Hematopoietic multipotent progenitor cell (in vitro differentiated cells): ENCODE measurements around the gene VIP. TPM values are rescaled to one million over a fixed set of nuclear protein-coding genes. Genes with fewer than 3 reads are reported as not detected.
"Not testable (repeated sequence)": the region's sequence is repeated elsewhere in the genome, so short reads cannot be mapped to it uniquely, and the experiment has no call there.

Experiments used
- DNase-seq, 3 donors: peaks; one replicate each; pipeline ENCODE4 v3.0.0-alpha.2; 2011 to 2015; ENCODE audit warnings: low read depth in 2 of 3, low spot score in 2 of 3
- total RNA-seq: library from RNA; depleted of rRNA; stranded (reverse); fragments of >200 nt; gene quantifications from one replicate; pipeline ENCODE4 v1.2.3, GENCODE V29; 2012

Gene VIP
- 0.27 TPM for total RNA-seq

DNA sequence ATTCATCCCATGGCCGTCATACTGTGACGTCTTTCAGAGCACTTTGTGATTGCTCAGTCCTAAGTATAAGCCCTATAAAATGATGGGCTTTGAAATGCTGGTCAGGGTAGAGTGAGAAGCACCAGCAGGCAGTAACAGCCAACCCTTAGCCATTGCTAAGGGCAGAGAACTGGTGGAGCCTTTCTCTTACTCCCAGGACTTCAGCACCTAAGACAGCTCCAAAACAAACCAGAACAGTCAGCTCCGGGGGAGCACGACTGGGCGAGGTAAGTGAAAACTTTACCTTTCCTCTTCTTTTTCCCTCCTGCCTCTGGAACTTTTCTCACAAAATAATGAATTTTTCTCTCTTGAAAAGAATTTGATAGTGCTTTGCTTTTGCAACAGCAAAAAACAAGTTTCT lies at the start of gene VIP:
VIP (plus strand) TSS at position 104 of the 400 bp plus-strand sequence. CDS start 1,381 bp downstream, outside the sequence.
- DNase-seq: peak in 2 of 3 donors; percentile 32 to 69

DNA sequence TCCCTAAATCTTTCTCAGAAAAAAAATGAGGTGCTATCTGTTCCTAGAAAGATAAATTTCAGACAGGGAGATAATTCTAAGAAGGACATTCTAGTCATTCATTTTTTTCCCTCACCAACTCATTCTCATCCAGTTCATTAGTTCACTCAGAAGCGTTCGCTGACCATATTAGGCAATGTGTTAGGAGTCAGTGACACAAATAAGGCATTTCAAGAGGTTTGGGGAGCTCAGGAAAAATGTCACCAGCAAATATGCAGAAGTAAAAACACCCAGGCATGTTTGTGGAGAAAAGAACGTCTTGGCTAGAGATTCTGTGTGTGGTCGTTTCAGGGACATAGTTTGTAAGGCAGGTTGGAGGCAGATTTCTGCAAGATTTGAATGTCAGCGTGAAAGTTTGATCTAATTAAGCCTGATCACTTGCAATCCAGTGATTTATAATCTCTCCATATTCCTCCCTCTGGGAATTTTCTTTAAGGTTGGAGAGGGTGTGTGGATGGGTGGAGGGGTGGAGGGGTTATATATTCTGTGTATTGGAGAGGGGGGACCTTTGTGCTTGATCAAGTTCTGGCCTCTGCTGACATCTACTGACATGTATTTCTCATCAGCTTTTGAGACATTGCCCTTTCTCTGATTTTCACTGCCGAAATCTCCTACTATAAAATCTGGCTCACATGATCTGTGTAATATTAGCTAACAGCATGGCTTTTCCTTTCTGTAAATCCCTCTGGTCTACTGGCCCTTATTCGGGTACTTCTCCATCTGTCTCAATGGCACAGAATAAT lies 49.3 kb upstream of the VIP start:
- DNase-seq: peak in 1 of 3 donors; percentile 46

DNA sequence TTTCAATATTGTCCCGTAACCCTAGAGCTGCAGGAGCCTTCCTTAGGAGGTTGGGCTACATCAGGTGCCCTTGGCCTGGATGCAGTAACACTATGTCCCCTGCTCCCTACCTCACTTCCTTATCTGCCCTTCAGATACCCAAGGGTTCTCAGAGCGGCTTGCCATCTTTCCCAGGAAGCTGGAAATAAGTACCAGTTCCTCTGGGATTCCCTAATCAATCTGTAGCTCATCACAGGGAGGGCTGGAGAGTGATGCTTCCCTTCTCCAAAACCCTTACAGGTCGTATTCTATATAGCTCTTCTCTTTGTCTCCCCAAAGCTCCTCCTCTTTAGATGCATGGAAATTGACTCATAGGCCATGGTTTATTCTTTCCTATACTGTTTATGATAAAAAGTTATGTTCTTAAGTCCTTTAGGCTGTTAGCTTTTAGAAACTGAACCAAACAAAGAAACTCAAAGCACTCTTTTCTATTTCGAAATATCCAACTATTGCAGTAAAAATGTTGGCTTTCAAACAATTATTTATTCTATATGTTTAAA lies 48.7 kb upstream of the VIP start:
- DNase-seq: no peak

DNA sequence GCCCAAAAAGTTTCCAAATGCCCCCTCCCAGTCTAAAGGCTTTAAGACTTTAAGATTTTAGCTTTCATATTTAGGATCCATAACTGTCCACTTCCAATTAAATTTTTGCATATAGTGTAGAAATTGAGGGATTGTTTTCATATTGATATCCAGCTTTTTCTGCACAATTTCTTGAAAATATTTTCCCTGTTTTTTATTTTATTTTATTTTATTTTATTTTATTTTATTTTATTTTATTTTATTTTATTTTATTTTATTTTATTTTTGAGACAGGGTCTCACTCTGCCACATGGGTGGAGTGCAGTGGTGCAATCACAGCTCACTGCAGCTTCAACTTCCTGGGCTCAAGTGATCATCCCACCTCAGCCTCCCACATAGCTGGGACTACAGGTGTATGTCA lies 46.8 kb upstream of the VIP start:
- not testable (repeated sequence) for DNase-seq

DNA sequence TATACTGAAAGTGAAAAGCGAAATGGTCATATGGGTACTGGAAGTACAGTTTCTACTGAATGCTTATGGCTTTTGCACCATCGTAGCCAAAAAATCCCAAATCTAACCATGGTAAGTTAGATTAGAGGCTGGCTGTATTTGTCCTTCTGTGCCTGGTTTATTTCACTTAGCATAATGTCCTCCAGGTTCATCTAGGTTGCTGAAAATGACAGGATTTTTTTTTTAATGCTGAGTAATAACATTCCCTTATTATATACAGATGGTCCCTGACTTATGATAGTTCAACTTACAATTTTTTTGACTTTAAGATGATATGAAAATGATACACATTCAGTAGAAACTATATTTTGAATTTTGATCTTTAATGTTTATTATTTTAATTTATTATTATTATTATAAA lies 45.3 kb upstream of the VIP start:
- DNase-seq: no peak

DNA sequence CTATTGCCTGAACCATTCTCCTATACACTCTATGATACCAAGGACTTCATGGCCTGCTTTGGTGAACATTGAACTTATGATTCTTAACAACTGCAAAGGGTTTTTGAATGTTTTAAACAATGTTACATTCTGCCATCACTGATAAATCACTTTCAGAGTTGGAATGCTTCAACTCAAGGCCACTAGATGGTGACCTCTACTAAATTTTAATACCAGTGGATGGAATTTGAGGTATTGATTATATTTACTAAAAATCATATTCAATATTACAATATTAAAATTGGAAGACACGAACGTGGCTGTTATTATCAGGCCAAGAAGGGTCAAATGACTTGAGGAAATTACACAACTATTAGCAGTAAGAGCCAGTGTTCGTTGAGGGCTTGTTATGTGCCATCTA lies 34.3 kb upstream of the VIP start:
- DNase-seq: no peak

DNA sequence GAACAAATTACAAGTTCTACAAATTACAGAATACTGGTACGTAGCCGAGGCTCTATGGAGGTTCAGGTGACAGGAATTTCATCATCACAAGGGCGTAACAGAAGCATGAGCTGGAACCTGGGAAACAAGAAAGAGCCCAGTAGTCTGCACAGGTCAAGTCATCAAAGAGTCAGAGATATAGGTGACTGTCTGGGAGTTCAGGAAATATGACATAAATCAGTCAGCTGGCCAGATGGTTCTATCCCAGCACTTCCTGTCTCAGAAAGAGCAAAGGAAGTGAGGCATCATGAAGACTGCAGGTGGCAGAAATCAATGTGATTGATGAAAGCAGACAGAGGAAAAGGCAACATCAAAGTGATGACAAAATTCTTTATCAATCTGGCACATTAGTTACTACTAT lies 29.6 kb upstream of the VIP start:
- DNase-seq: no peak

DNA sequence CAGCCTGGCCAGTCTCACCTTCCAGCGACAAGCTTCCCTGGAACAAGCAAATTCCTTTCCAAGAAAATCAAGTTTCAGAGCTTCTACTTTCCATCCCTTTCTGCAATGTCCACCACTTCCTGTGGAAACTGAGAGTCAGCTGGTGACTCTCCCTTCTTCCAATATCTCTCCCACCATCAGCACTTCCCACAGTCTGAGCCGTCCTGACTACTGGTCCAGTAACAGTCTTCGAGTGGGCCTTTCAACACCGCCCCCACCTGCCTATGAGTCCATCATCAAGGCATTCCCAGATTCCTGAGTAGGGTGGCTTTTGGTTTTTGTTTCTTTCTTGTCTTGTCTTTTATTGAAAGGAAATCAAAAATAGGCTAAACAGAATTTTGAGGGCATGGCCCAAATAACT lies 28.6 kb upstream of the VIP start:
- no peak for DNase-seq

DNA sequence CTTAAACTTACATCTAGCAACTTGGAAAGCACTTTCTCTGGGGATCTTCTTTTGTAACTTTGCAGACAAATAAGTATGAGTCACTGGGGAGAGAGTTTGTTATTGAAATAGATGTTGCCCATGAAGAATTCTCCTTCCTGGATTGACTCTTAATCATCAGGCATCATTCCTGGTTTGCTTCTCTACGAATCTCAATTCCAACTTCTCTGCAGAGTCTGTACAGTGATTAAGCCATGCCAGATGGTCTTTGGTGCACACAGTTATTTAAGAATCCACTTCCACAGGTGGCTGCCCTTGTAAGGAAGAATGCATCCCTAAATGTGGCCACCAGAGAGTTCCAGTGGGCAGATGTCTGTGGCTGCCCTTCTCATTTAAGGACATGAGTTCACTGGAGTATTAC lies 27.2 kb upstream of the VIP start:
- DNase-seq: no peak

DNA sequence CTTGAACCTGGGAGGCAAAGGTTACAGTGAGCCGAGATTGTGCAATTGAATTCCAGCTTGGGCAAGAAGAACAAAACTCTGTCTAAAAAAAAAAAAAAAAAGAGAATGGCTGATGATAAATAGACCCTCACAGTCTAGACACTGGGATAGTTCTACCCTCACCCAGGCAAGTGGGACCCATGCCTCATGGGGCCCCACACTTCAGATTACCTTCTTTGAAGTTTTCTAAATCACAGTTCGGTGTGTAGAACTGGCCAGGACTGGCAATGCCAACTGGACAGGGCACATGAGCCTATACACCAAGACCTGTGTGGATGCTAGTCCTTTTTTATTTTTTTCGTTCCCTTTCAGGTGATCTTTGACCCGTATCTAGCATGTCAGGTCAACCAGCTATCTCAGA lies 24.3 kb upstream of the VIP start:
- DNase-seq: no peak

DNA sequence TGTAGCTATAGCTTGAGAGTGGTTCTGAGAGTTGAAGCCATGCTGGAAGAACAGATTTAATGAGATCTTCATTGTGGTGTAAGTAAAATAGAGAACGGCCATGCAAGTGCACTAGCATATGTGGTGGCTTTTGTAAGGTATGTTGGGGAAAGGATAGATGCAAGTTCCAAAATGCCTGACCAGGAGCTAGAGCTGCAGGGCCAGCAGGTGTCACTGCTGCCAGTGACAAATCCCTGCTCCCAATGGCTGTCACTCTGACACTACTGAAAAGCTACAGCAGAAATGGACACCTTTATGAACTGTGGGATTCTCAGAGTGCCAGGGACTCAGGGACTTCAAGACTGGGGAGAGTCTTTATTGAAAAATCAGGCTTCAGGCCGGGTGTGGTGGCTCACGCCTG lies 23.1 kb upstream of the VIP start:
- DNase-seq: no peak

DNA sequence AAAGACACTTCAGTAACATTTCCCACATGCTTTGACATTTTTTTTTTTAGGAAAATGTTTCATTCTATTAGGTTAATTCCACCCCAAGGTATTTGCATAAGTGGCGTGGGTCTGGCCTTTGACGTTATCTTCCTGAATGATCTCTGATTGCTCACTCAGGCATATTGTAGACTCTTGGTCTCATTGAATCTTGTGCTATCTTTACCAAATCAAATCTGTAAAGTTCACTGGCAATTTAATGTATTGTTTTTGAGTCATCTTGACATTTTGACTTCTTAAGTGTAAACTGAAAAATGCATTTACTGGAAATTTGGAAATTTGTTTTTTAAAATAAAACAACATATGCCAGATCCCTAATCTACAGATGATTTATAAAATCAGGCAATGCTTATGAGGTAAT lies 16.0 kb upstream of the VIP start:
- no peak for DNase-seq

DNA sequence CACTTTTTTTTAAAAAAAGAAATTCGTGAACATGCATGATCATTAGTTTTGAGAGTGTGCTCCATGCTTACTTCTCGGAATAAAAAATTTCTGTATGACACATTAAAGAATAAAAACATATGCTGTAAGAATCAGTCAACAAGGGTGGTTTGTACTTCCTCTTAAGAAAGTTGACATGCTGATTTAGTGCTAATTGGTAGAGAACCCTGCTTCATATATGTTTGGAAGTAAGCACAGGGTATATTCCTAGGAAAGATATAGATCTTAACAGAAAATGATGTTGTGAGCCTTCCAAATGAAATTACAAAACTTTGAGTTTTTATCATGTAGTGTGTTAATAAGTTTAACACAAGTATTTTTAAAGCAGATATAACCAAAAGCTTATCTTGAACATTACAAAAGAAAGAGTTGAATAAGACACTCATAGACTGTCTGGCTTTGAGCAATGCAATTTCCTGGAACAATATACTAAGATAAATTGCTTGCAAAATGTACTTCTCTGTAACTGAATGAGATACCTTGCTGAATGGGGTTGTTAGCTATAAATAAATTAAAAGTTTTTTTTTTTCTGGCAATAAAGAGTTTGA lies 13.8 kb upstream of the VIP start:
- DNase-seq: peak in 1 of 3 donors; percentile 35

DNA sequence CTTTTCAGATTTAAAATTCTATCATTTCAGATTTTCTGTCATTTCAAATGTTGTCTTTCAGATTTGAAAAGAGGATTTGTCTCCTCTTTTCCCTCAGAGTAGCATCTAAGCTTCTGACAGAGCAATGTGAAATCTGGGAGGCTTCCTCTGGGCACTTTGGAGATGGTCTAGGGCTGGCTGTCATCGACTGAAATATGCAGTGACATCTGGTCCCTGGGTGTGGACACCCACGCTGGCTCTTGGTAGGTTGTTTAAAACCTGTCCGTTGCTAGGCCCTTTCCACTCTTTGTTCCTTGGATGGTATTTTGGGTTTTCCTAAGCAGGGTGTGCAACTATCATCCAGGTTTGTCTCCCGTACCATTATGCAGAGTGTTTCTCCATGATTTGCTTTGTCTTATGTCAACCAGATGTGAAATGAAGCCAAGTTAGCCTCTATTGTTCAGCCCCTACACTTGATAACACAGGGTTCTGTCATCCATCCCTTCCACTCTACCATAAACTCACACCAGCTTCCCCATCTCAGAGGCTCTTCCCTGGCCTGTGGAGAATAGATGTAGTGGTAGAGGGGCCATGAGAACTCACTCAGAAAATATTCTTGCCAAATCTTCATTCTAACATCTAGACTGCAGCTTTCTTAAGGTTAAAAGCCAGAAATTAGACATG lies 5.0 kb upstream of the VIP start:
- DNase-seq: no peak

DNA sequence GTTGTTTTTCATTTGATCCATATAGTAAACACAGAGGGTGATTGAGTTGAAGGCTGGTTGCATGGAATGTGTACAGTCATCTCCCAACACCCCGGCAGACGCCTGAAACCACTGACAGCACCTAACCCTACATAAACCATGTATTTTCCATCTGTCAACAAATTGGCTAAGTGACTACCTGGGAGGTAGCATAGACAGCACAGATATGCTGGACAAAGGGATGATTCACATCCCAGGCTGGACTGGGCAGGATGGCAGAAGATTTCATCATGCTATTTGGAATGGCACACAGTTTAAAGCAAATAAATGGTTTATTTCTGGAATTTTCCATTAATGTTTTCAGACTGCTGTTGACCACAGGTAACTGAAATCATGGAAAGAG lies 4.4 kb upstream of the VIP start:
- DNase-seq: no peak

DNA sequence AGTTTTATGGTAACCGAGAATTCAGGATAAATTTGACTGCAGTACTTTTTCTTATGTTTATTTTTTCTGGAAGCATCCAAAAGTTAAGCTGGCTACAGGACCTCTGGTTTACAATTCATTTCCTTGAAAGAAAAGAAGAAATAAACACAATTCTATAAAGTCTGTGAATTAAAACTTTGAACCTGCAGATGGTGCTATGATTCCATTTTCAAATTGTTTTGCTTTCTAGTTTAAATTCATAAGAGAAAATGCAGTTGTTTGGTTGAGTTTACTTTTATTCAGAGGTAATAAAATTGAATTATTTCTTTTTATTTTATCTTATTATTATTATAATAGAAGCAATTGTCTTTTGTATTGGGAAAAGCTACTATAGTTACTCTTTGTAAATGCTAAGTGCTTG lies 1.8 kb upstream of the VIP start:
- DNase-seq: peak in 1 of 3 donors; percentile 66

DNA sequence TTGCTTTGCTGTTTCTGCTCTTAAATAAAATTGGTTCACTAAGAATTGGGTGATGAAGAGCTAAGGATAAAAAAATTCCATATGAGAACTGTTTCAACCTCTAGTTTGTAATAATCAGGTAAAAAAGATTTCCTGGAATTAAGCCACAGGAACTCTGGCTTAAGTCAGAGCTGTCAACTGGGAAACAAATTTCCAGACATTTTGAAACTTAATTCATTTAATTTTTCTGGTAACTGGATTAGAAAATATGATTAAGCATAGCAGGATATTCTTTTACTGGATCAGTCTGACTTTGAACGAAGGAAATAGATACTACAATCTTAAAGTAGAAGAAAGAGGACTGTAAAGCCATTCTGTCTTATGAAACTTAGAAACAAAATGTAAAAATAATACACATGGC lies 1.3 kb upstream of the VIP start:
- no peak for DNase-seq

DNA sequence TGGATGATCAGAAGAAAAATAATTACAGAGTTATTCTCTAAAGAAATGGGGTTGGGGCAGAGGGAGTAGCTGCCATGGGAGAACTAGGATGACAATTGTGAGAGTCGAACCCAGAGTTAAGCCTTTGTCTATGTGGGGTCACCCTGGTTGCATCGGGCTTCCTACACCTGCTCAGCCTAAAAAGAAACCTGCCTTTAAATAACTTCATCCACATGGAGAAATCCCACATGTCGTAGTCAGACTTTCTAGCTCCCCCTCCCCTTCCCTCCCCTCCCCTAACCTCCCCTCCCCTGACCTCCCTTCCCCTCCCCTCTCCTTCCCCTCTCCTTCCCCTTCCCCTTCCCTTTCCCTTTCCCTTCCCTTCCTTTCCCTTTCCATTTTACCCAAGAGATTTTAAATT lies 14.7 kb downstream of the VIP start:
- no peak for DNase-seq

DNA sequence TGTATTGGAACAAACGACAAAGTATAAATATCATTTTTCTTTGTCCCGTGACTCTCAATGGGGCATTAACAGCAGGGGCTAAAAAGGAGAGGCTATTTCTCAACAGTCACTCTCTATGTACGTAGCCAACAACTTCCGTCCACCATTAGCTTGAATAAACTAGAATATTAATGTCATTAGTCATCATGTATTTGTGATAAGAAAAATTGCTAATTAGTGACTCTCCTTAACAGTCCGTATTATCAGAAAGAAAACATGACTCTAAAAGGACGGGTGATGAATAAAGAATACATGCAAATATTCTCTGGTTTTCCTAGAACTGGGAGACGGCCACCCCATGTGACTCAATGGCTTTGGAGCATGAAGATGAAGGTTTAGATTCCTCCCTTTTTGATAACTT lies 18.6 kb downstream of the VIP start:
- no peak for DNase-seq

DNA sequence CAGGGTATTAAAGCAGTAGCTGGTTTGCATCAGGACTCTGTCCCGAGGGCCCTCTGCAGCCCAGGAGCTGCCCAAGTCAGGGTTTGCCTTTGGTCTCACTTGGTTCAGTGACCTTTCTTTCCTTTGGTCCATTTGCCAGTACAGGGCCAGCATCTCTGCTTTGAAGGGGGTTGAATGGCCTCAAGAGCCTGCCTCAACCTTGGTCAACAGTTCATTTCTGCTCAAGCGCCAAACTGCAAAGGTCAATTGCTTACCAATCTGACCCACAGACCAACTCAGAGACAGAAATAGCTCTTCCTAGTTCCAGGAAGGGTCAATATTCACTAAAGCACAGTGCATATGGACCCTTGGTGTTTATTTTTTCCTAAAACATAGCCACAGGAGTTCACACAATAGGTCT lies 19.4 kb downstream of the VIP start:
- no peak for DNase-seq

DNA sequence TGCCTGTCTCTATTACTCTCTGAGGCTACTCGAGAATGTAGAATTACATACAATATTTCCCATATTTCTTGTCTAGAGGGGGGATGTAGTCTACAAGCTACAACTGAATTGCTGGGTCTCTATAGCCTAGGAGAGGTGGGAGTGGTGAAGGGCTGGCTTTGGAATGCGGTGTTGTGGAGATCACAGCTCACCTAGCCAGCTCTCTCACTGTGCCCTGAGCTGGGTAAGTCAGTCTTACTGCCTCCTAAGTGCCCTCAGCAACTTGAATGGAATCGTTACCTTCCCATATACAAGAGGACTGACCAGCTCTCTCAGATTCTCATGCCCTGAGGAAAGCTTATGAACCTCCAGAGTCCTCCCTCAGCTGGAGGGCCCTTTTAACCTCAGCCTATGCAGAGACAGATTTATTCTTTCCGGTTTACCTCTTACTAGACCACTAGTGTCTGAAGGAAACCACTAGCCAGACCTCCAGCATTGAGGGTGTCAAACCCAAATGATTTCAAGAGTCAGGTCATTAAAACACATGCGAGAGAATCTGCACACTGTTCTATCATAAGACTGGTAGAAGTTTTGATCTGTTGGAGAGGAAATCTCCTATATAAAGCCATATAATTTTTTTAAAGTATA lies 20.6 kb downstream of the VIP start:
- DNase-seq: no peak
